ENCODE results near the gene MFGE8.

DNA sequence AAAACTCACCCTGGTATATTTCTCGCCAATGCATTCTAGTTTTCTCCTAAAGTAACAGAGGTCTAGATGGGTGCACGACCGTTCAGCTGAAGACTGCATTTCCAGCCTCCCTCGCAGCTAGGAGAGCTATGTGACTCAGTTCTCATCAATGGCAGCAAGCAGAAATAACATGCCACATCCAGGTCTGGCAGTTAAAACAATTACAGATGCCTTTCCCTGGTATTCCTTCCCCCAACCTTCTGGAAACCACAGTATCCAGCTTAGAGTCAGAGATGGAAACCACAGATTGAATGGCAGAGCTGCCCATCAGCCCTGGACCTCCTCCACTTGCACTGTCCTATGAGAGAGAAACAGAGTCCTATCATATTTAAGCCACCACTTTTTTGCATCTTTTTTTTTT lies 22.7 kb downstream of the MFGE8 start:
- TF ChIP-seq SP1 (IDR thresholded peaks at IDR 0.05) (no peak), CTBP1 (IDR thresholded peaks at IDR 0.05; ENCODE audit: borderline replicate concordance) (no peak), LEF1 (IDR thresholded peaks at IDR 0.05; ENCODE audit: borderline replicate concordance) (no peak), BHLHE40 (IDR thresholded peaks at IDR 0.05; ENCODE audit: borderline replicate concordance) (no peak), FOXM1 (IDR thresholded peaks at IDR 0.05; ENCODE audit: borderline replicate concordance) (no peak), TARDBP (IDR thresholded peaks at IDR 0.05) (no peak), NFRKB (IDR thresholded peaks at IDR 0.05) (no peak), ELF4 (IDR thresholded peaks at IDR 0.05) (no peak), L3MBTL2 (conservative IDR thresholded peaks at IDR 0.05) (no peak)
